Vagina (tissue), 2 donors: Measurements from ENCODE around the gene PRMT7. TPM values are rescaled to one million over a fixed set of nuclear protein-coding genes. Genes with fewer than 3 reads are reported as not detected.

Experiments
- DNase-seq, 2 donors: peaks; one replicate each; pipeline ENCODE4 v3.0.0-alpha.2; 2017; ENCODE audit errors: extremely low spot score in 2 of 2
- H3K27ac ChIP-seq: fragments of 200-600 bp; sonication (generic); one replicate; pipeline ENCODE4 v1.5.1; 2019
- H3K27me3 ChIP-seq: fragments of 200-600 bp; sonication (generic); one replicate; pipeline ENCODE4 v1.5.1; 2019
- H3K36me3 ChIP-seq, 2 donors: fragments of 200-600 bp; sonication (generic); one replicate each; pipeline ENCODE4 v1.5.1; 2017 to 2019
- H3K4me1 ChIP-seq: fragments of 200-600 bp; sonication (generic); one replicate; pipeline ENCODE4 v1.5.1; 2019
- H3K4me3 ChIP-seq, 2 donors: fragments of 200-600 bp; sonication (generic); 1 replicate in 1 of 2; 2 replicates in 1 of 2; pipeline ENCODE4 v1.5.1; 2016 to 2019
- H3K9me3 ChIP-seq: fragments of 200-600 bp; sonication (generic); one replicate; pipeline ENCODE4 v1.5.1; 2019
- CTCF ChIP-seq, 3 experiments: fragments of 450-650 bp in 2 of 3; fragments of 200-600 bp in 1 of 3; sonication (generic) in 1 of 3; IDR thresholded peaks; one replicate each; pipeline ENCODE4 v1.5.1; 2017 to 2019; ENCODE audit warnings: antibody characterized with exemption in 3 of 3, mild to moderate bottlenecking in 2 of 3, moderate library complexity in 2 of 3
- POLR2A ChIP-seq, 2 donors: fragments of 450-650 bp; IDR thresholded peaks; one replicate each; pipeline ENCODE4 v1.6.1; 2017; ENCODE audit warnings: antibody characterized with exemption in 2 of 2, mild to moderate bottlenecking in 2 of 2, moderate library complexity in 2 of 2
- POLR2AphosphoS5 ChIP-seq, 2 donors: sonication (generic); formaldehyde crosslinking; IDR thresholded peaks; one replicate each; pipeline ENCODE4 v1.9.0; 2017; ENCODE audit warnings: antibody characterized with exemption in 2 of 2, mild to moderate bottlenecking in 2 of 2, low read depth in 1 of 2; ENCODE audit not compliant: insufficient read depth in 1 of 2
- intact Hi-C: fragments of 100-400 bp; cut with DNase I; formaldehyde crosslinking; loops from one replicate; pipeline ENCODE4 v1.15.1; 2023
- total RNA-seq: library from RNA; depleted of rRNA; stranded (reverse); fragments of >200 nt; gene quantifications from one replicate; pipeline ENCODE4 v1.2.3, GENCODE V29; 2016

PRMT7 gene
- 47.9 TPM for total RNA-seq

- Histone ChIP-seq H3K27ac (peak within 1 kb of the TSS; percentile 73), H3K9me3 (no peaks in the 10 kb centered on the region), H3K36me3 (peaks cover 0 to 21% of the 10 kb centered on the region in 2 donors), H3K27me3 (no peaks in the 10 kb centered on the region), H3K4me1 (peaks cover 34% of the 10 kb centered on the region), H3K4me3 (peak within 1 kb of the TSS; percentile 71 to 81)
- peak; percentile 96 for TF ChIP-seq POLR2AphosphoS5 (IDR thresholded peaks at IDR 0.05; ENCODE audit: insufficient read depth in 1 of 2, low read depth in 1 of 2)
- peak in 1 of 3 experiments; percentile 48 for TF ChIP-seq CTCF (IDR thresholded peaks at IDR 0.05)
- peak in 1 of 2 donors; percentile 50 for TF ChIP-seq POLR2A (IDR thresholded peaks at IDR 0.05)
- DNase-seq: no peak
- intact Hi-C loops: loop anchor here (5.0 kb wide), 2 partner anchors 49 to 314 kb away; partner anchors contain the start of genes DPEP2 and SLC7A6
Observed at GRCh38 chr16:68310774-68311511, at the start of gene PRMT7, which contains the start of gene SLC7A6OS. PRMT7 (plus strand) TSS chr16:68311019; CDS start chr16:68315980, 4,961 bp downstream. SLC7A6OS (minus strand) TSS chr16:68310946; CDS start chr16:68310926, 20 bp downstream.

- peaks cover 0 to 13% of the 10 kb centered on the region in 2 donors for H3K36me3 ChIP-seq
- H3K4me1 ChIP-seq: peaks cover 50% of the 10 kb centered on the region
- peak overlapping the region; percentile 71 to 93 for H3K4me3 ChIP-seq
- no peak for DNase-seq
- peak overlapping the region; percentile 99 for H3K27ac ChIP-seq
- no peaks in the 10 kb centered on the region for H3K27me3 ChIP-seq
- TF ChIP-seq CTCF (IDR thresholded peaks at IDR 0.05) (no peak), POLR2A (IDR thresholded peaks at IDR 0.05) (no peak), POLR2AphosphoS5 (IDR thresholded peaks at IDR 0.05; ENCODE audit: insufficient read depth in 1 of 2, low read depth in 1 of 2) (no peak)
- intact Hi-C loops: loop anchor here (5.0 kb wide), 2 partner anchors 49 to 64 kb away; partner anchors contain the start of genes PRMT7 and SLC7A6OS
- no peaks in the 10 kb centered on the region for H3K9me3 ChIP-seq
Observed at GRCh38 chr16:68263559-68264127, 47.2 kb upstream of the PRMT7 start.

GRCh38 chr16:68264128-68265077 is 46.4 kb upstream of the PRMT7 start, which contains the start of gene SLC7A6:
SLC7A6 (plus strand) TSS chr16:68264526; CDS start chr16:68274727, 10,201 bp downstream.
- H3K27ac ChIP-seq: peak within 1 kb of the TSS; percentile 99
- peak within 1 kb of the TSS; percentile 71 to 93 for H3K4me3 ChIP-seq
- DNase-seq: no peak
- intact Hi-C loops: loop anchor here (5.0 kb wide), 2 partner anchors 48 to 63 kb away; partner anchors contain the start of genes PRMT7 and SLC7A6OS
- TF ChIP-seq POLR2A (IDR thresholded peaks at IDR 0.05) (peak in 1 of 2 donors; percentile 73), POLR2AphosphoS5 (IDR thresholded peaks at IDR 0.05; ENCODE audit: insufficient read depth in 1 of 2, low read depth in 1 of 2) (peak in 1 of 2 donors; percentile 45), CTCF (IDR thresholded peaks at IDR 0.05) (peak; percentile 29 to 52 (median 48))
- H3K36me3 ChIP-seq: peaks cover 0 to 8% of the 10 kb centered on the region in 2 donors
- peaks cover 50% of the 10 kb centered on the region for H3K4me1 ChIP-seq
- H3K27me3 ChIP-seq: no peaks in the 10 kb centered on the region
- H3K9me3 ChIP-seq: no peaks in the 10 kb centered on the region

GRCh38 chr16:68265078-68265920 is 45.5 kb upstream of the PRMT7 start:
- Histone ChIP-seq H3K27me3 (no peaks in the 10 kb centered on the region), H3K27ac (peak overlapping the region; percentile 99), H3K9me3 (no peaks in the 10 kb centered on the region), H3K4me3 (peak overlapping the region; percentile 71 to 93), H3K4me1 (peaks cover 50% of the 10 kb centered on the region), H3K36me3 (no peaks in the 10 kb centered on the region)
- peak in 1 of 2 donors; percentile 34 for TF ChIP-seq POLR2A (IDR thresholded peaks at IDR 0.05)
- no peak for TF ChIP-seq CTCF (IDR thresholded peaks at IDR 0.05)
- peak in 1 of 2 donors; percentile 65 for TF ChIP-seq POLR2AphosphoS5 (IDR thresholded peaks at IDR 0.05; ENCODE audit: insufficient read depth in 1 of 2, low read depth in 1 of 2)
- intact Hi-C loops: no loop called here
- peak in 1 of 2 donors; percentile 94 for DNase-seq
